ENCODE measurements around the gene SLC25A44. TPM values are rescaled to one million over a fixed set of nuclear protein-coding genes. Genes with fewer than 3 reads are reported as not detected.

SLC25A44 gene
- total RNA-seq, 1 experiment from 2014 or later = 28.1 TPM

DNA sequence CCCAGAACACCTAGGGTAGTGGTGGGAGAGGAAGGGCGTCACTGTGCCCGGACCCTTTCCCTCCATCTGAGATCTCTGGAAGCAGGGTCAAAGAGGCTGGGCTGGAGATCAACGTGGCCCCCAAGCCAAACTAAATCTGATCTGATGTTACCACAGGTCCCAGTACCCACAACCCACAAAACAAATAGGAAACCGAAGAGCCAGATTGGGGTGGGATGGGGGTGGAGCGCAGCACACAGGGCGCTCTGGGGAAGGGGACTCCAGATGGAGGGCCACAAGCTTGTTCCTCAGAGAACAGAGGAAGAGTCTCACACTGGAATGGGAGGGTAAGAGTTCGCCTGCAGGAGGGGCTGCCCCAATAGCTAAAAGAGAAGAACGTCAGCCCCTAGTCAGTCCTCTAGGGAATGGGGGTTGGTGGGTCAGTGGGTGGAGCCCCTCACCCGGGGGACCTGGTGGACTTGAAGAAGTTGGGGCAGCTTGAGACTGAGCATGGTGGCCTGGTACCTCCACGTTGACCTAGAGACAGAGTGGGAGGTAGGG, 52.4 kb downstream of the SLC25A44 start:
- ATAC-seq (no peak), DNase-seq (no peak)
- Histone ChIP-seq H3K27me3 (ENCODE audit: low read length) (no peaks in the 10 kb centered on the region), H3K4me2 (ENCODE audit: low read length) (no peak overlapping the region), H3K4me1 (ENCODE audit: insufficient read depth, low read length) (peaks cover 9% of the 10 kb centered on the region), H3K9me3 (ENCODE audit: low read length) (no peaks in the 10 kb centered on the region), H3K4me3 (ENCODE audit: low read length) (no peak overlapping the region), H3F3A (ENCODE audit: low read length, unreplicated experiment) (no peaks in the 10 kb centered on the region), H3K79me2 (ENCODE audit: low read length) (no peaks in the 10 kb centered on the region), H3K36me3 (ENCODE audit: low read depth, low read length) (peaks cover 23% of the 10 kb centered on the region), H2AFZ (ENCODE audit: low read length) (no peak overlapping the region), H3K9ac (ENCODE audit: low read length) (no peak overlapping the region), H3K27ac (ENCODE audit: low read length) (no peak overlapping the region), H4K20me1 (ENCODE audit: low read length) (no peaks in the 10 kb centered on the region), H3K9me2 (replicated peaks; ENCODE audit: low read length) (no peaks in the 10 kb centered on the region)
- ChIA-PET CTCF (no interaction called here), POLR2A (ENCODE audit: unreplicated experiment) (interaction anchor here (0.6 kb wide), 2 partner anchors 71 to 243 kb away, joined by 3 read pairs; no protein-coding TSS in a partner anchor)
- TF ChIP-seq EZH2 (IDR thresholded peaks at IDR 0.05; ENCODE audit: low read length, unreplicated experiment) (no peak), EZH2phosphoT487 (IDR thresholded peaks at IDR 0.05; ENCODE audit: borderline replicate concordance, low read length) (no peak)
- TF ChIP-seq, protein P1, sequence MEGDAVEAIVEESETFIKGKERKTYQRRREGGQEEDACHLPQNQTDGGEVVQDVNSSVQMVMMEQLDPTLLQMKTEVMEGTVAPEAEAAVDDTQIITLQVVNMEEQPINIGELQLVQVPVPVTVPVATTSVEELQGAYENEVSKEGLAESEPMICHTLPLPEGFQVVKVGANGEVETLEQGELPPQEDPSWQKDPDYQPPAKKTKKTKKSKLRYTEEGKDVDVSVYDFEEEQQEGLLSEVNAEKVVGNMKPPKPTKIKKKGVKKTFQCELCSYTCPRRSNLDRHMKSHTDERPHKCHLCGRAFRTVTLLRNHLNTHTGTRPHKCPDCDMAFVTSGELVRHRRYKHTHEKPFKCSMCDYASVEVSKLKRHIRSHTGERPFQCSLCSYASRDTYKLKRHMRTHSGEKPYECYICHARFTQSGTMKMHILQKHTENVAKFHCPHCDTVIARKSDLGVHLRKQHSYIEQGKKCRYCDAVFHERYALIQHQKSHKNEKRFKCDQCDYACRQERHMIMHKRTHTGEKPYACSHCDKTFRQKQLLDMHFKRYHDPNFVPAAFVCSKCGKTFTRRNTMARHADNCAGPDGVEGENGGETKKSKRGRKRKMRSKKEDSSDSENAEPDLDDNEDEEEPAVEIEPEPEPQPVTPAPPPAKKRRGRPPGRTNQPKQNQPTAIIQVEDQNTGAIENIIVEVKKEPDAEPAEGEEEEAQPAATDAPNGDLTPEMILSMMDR (conservative IDR thresholded peaks at IDR 0.05; ENCODE audit: low read depth, low read length) = no peak
- BruUV-seq (replicated peaks) = no TSS peak
- intact Hi-C loops (cut with micrococcal nuclease) = no loop called here

DNA sequence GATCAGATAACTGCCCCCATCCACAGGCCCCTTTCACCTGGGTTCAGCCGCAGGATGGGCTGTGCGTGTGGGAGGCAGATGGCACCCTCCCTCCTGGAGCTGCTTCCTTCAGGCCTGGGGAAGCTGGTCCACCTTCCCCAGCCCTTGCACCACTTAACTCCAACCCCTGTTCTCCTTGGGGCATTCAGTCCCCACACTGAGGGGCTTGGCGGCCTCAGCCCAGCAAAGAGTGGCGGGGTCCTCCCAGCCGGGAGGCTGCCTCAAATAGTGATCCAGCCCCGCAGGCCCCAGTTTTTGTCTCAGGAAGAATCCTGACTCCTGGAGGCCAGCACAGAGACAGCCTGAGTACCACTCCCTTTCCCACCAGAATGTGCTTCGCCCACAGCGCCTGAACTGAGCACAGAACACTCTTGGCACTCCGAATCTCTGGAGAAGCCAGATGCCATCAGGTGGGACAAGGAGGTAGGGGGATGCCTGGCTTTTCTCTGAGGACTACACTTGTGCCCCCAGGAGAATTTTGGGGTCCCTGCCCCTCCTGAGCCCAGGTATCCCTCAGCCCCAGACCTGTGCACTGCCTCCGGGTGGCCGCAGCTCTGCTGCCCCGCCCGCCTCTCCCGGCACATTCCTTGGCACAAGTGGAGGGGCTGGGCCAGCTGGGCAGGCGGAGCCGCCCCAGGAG, 53.0 kb downstream of the SLC25A44 start:
- CTCF ChIA-PET = no interaction called here
- BruUV-seq (replicated peaks) = TSS peak; percentile 2
- no peak for TF ChIP-seq EZH2phosphoT487 (IDR thresholded peaks at IDR 0.05; ENCODE audit: borderline replicate concordance, low read length)
- TF ChIP-seq, protein P1 (conservative IDR thresholded peaks at IDR 0.05; ENCODE audit: low read depth, low read length) = no peak
- TF ChIP-seq EZH2 (IDR thresholded peaks at IDR 0.05; ENCODE audit: low read length, unreplicated experiment) = no peak
- H3K36me3 ChIP-seq (ENCODE audit: low read depth, low read length) = peaks cover 29% of the 10 kb centered on the region
- DNase-seq (no peak), ATAC-seq (peak; percentile 31)
- peaks cover 3% of the 10 kb centered on the region for H3K4me1 ChIP-seq (ENCODE audit: insufficient read depth, low read length)
- intact Hi-C loops (cut with micrococcal nuclease) = no loop called here
- H3K27me3 ChIP-seq (ENCODE audit: low read length) = no peaks in the 10 kb centered on the region
- no peak overlapping the region for H3K9ac ChIP-seq (ENCODE audit: low read length)
- no peak overlapping the region for H3K27ac ChIP-seq (ENCODE audit: low read length)
- H3K9me3 ChIP-seq (ENCODE audit: low read length) = no peaks in the 10 kb centered on the region
- H3K4me2 ChIP-seq (ENCODE audit: low read length) = no peak overlapping the region
- no peak overlapping the region for H3K4me3 ChIP-seq (ENCODE audit: low read length)
- H2AFZ ChIP-seq (ENCODE audit: low read length) = no peak overlapping the region
- H4K20me1 ChIP-seq (ENCODE audit: low read length) = no peaks in the 10 kb centered on the region
- POLR2A ChIA-PET (ENCODE audit: unreplicated experiment) = no interaction called here
- no peaks in the 10 kb centered on the region for H3F3A ChIP-seq (ENCODE audit: low read length, unreplicated experiment)
- H3K79me2 ChIP-seq (ENCODE audit: low read length) = no peaks in the 10 kb centered on the region
- no peaks in the 10 kb centered on the region for H3K9me2 ChIP-seq (replicated peaks; ENCODE audit: low read length)

All from PC-3 (cell line).